CD4-positive, alpha-beta T cell treated with Interleukin-6 at 100 ng/mL for 8 hours (primary cell): ENCODE results near the gene GNL1.

ENCODE experiments used
- DNase-seq: peaks from one replicate; pipeline ENCODE4 v3.0.0-alpha.2; 2020; ENCODE audit warnings: mixed read lengths, low spot score

Gene GNL1

GRCh38 chr6:30556066-30556905, at the start of gene GNL1:
GNL1 (minus strand) TSS chr6:30556489; CDS start chr6:30556203, 286 bp downstream.
- DNase-seq, result peak; percentile 98

GRCh38 chr6:30603961-30604360, 47.7 kb upstream of the GNL1 start:
- no peak for DNase-seq

- DNase-seq, result no peak
Observed at GRCh38 chr6:30601815-30602641, 45.7 kb upstream of the GNL1 start.

GRCh38 chr6:30601436-30601814, 45.1 kb upstream of the GNL1 start:
- no peak for DNase-seq

- no peak for DNase-seq
Observed at GRCh38 chr6:30600451-30600961, 44.2 kb upstream of the GNL1 start.

- no peak for DNase-seq
Observed at GRCh38 chr6:30599625-30600324, 43.5 kb upstream of the GNL1 start.

- DNase-seq, result no peak
Observed at GRCh38 chr6:30598912-30599624, 42.8 kb upstream of the GNL1 start.

- peak; percentile 72 for DNase-seq
Observed at GRCh38 chr6:30597315-30598144, 41.2 kb upstream of the GNL1 start.

GRCh38 chr6:30592287-30592686, 36.0 kb upstream of the GNL1 start:
- no peak for DNase-seq

GRCh38 chr6:30591008-30591407, 34.7 kb upstream of the GNL1 start:
- no peak for DNase-seq

- no peak for DNase-seq
Observed at GRCh38 chr6:30590509-30590908, 34.2 kb upstream of the GNL1 start.

GRCh38 chr6:30589754-30590358, 33.6 kb upstream of the GNL1 start:
- DNase-seq, result no peak

- no peak for DNase-seq
Observed at GRCh38 chr6:30583921-30584320, 27.6 kb upstream of the GNL1 start.

- DNase-seq, result no peak
Observed at GRCh38 chr6:30578051-30578450, 21.8 kb upstream of the GNL1 start.

GRCh38 chr6:30573113-30573512, 16.8 kb upstream of the GNL1 start:
- no peak for DNase-seq

- DNase-seq, result no peak
Observed at GRCh38 chr6:30572148-30572547, 15.9 kb upstream of the GNL1 start.

GRCh38 chr6:30571762-30572082, 15.4 kb upstream of the GNL1 start:
- DNase-seq, result no peak

- peak; percentile 98 for DNase-seq
Observed at GRCh38 chr6:30571075-30571761, 14.9 kb upstream of the GNL1 start, which contains the start of gene ABCF1. ABCF1 (plus strand) TSS chr6:30571442; CDS start chr6:30571488, 46 bp downstream.

GRCh38 chr6:30570740-30571074, 14.4 kb upstream of the GNL1 start:
- DNase-seq, result no peak

GRCh38 chr6:30570263-30570662, 14.0 kb upstream of the GNL1 start:
- DNase-seq, result no peak
